Activated CD4-positive, alpha-beta memory T cell treated with anti-CD3 and anti-CD28 coated beads, Interleukin-2, amount 10 ng/mL, durations not matched to agents 7 days and 5 days (primary cell): ENCODE data around the gene FOXG1. TPM values are rescaled to one million over a fixed set of nuclear protein-coding genes. Genes with fewer than 3 reads are reported as not detected.

Source experiments
- CTCF ChIA-PET: fragments of 350-600 bp; sonication (Branson Sonifier 250); formaldehyde crosslinking; loops from one replicate; lab custom pipeline; 2021; ENCODE audit warnings: antibody characterized with exemption, inconsistent platforms; lab: Charles Lee
- POLR2A ChIA-PET: fragments of 350-600 bp; sonication (Branson Sonifier 250); formaldehyde crosslinking; loops from one replicate; lab custom pipeline; 2021; ENCODE audit warnings: antibody characterized with exemption; lab: Charles Lee
- DNase-seq: peaks from one replicate; pipeline ENCODE4 v3.0.0-alpha.2; 2020
- H3K27ac Mint-ChIP-seq: one replicate; pipeline ENCODE4 v1.8.0; 2021; ENCODE audit warnings: mild to moderate bottlenecking, mixed read lengths
- H3K27me3 Mint-ChIP-seq: one replicate; pipeline ENCODE4 v1.8.0; 2021; ENCODE audit warnings: mixed read lengths
- H3K36me3 Mint-ChIP-seq: one replicate; pipeline ENCODE4 v1.8.0; 2021; ENCODE audit warnings: low read depth, mixed read lengths
- H3K4me1 Mint-ChIP-seq: one replicate; pipeline ENCODE4 v1.8.0; 2021; ENCODE audit warnings: mixed read lengths
- H3K4me3 Mint-ChIP-seq: one replicate; pipeline ENCODE4 v1.8.0; 2021; ENCODE audit warnings: mild to moderate bottlenecking, mixed read lengths
- H3K9me3 Mint-ChIP-seq: one replicate; pipeline ENCODE4 v1.8.0; 2021; ENCODE audit warnings: mixed read lengths
- total RNA-seq, 2 experiments: library from RNA; stranded (reverse); gene quantifications; one replicate each; pipeline ENCODE4 v1.2.3, GENCODE V29; 2021

The FOXG1 gene
- total RNA-seq = not detected

GRCh38 chr14:28766469-28766955 is at the start of gene FOXG1:
Gene FOXG1 (plus strand): TSS chr14:28766787. CDS start chr14:28767280, 493 bp downstream.
- peaks cover 3% of the 10 kb centered on the region for H3K9me3 Mint-ChIP-seq
- no peak for DNase-seq
- ChIA-PET POLR2A (no interaction called here), CTCF (no interaction called here)
- H3K4me1 Mint-ChIP-seq = peaks cover 6% of the 10 kb centered on the region
- H3K27me3 Mint-ChIP-seq = peaks cover 49% of the 10 kb centered on the region
- peak within 1 kb of the TSS; percentile 71 for H3K27ac Mint-ChIP-seq
- peaks cover 13% of the 10 kb centered on the region for H3K36me3 Mint-ChIP-seq
- H3K4me3 Mint-ChIP-seq = peak within 1 kb of the TSS; percentile 45

- H3K9me3 Mint-ChIP-seq = peaks cover 18% of the 10 kb centered on the region
- H3K4me1 Mint-ChIP-seq = no peaks in the 10 kb centered on the region
- H3K27me3 Mint-ChIP-seq = no peaks in the 10 kb centered on the region
- H3K36me3 Mint-ChIP-seq = no peaks in the 10 kb centered on the region
- ChIA-PET POLR2A (no interaction called here), CTCF (no interaction called here)
- no peak overlapping the region for H3K27ac Mint-ChIP-seq
- no peak for DNase-seq
- no peak overlapping the region for H3K4me3 Mint-ChIP-seq
Observed at GRCh38 chr14:28719130-28719529, 47.5 kb upstream of the FOXG1 start.

GRCh38 chr14:28731358-28731757 is 35.2 kb upstream of the FOXG1 start:
- no peaks in the 10 kb centered on the region for H3K36me3 Mint-ChIP-seq
- ChIA-PET CTCF (no interaction called here), POLR2A (no interaction called here)
- H3K27ac Mint-ChIP-seq = no peak overlapping the region
- H3K4me3 Mint-ChIP-seq = no peak overlapping the region
- H3K27me3 Mint-ChIP-seq = no peaks in the 10 kb centered on the region
- H3K4me1 Mint-ChIP-seq = no peaks in the 10 kb centered on the region
- H3K9me3 Mint-ChIP-seq = peaks cover 2% of the 10 kb centered on the region
- no peak for DNase-seq

- Mint-ChIP-seq H3K4me3 (no peak overlapping the region), H3K27ac (no peak overlapping the region), H3K9me3 (no peaks in the 10 kb centered on the region), H3K4me1 (no peaks in the 10 kb centered on the region), H3K36me3 (no peaks in the 10 kb centered on the region), H3K27me3 (no peaks in the 10 kb centered on the region)
- DNase-seq = no peak
- POLR2A ChIA-PET = no interaction called here
- CTCF ChIA-PET = no interaction called here
Observed at GRCh38 chr14:28742171-28742846, 24.3 kb upstream of the FOXG1 start.

GRCh38 chr14:28744126-28744525 is 22.5 kb upstream of the FOXG1 start:
- ChIA-PET POLR2A (no interaction called here), CTCF (no interaction called here)
- Mint-ChIP-seq H3K27me3 (no peaks in the 10 kb centered on the region), H3K27ac (no peak overlapping the region), H3K9me3 (no peaks in the 10 kb centered on the region), H3K36me3 (no peaks in the 10 kb centered on the region), H3K4me3 (no peak overlapping the region), H3K4me1 (no peaks in the 10 kb centered on the region)
- DNase-seq = no peak

GRCh38 chr14:28745176-28745575 is 21.4 kb upstream of the FOXG1 start:
- CTCF ChIA-PET = no interaction called here
- Mint-ChIP-seq H3K27me3 (no peaks in the 10 kb centered on the region), H3K36me3 (no peaks in the 10 kb centered on the region), H3K9me3 (no peaks in the 10 kb centered on the region), H3K27ac (no peak overlapping the region), H3K4me1 (no peaks in the 10 kb centered on the region), H3K4me3 (no peak overlapping the region)
- no peak for DNase-seq
- POLR2A ChIA-PET = no interaction called here

GRCh38 chr14:28746247-28746646 is 20.3 kb upstream of the FOXG1 start:
- no peak overlapping the region for H3K27ac Mint-ChIP-seq
- POLR2A ChIA-PET = no interaction called here
- H3K36me3 Mint-ChIP-seq = no peaks in the 10 kb centered on the region
- CTCF ChIA-PET = no interaction called here
- no peak for DNase-seq
- no peak overlapping the region for H3K4me3 Mint-ChIP-seq
- no peaks in the 10 kb centered on the region for H3K9me3 Mint-ChIP-seq
- H3K4me1 Mint-ChIP-seq = no peaks in the 10 kb centered on the region
- H3K27me3 Mint-ChIP-seq = no peaks in the 10 kb centered on the region

GRCh38 chr14:28751467-28752058 is 15.0 kb upstream of the FOXG1 start:
- Mint-ChIP-seq H3K4me3 (no peak overlapping the region), H3K9me3 (no peaks in the 10 kb centered on the region), H3K27me3 (peaks cover 17% of the 10 kb centered on the region), H3K27ac (no peak overlapping the region), H3K36me3 (no peaks in the 10 kb centered on the region), H3K4me1 (no peaks in the 10 kb centered on the region)
- ChIA-PET POLR2A (no interaction called here), CTCF (interaction anchor here (1.5 kb wide), 1 partner anchor 1519 kb away, joined by 4 read pairs; no protein-coding TSS in a partner anchor)
- no peak for DNase-seq

- Mint-ChIP-seq H3K9me3 (no peaks in the 10 kb centered on the region), H3K27ac (no peak overlapping the region), H3K4me3 (no peak overlapping the region), H3K27me3 (peaks cover 38% of the 10 kb centered on the region), H3K36me3 (no peaks in the 10 kb centered on the region), H3K4me1 (no peaks in the 10 kb centered on the region)
- no peak for DNase-seq
- CTCF ChIA-PET = interaction anchor here (0.8 to 1.5 kb wide), 2 partner anchors 31 to 1516 kb away, joined by 4 to 7 read pairs; no protein-coding TSS in a partner anchor
- POLR2A ChIA-PET = no interaction called here
Observed at GRCh38 chr14:28754209-28754985, 12.2 kb upstream of the FOXG1 start.

- peaks cover 47% of the 10 kb centered on the region for H3K27me3 Mint-ChIP-seq
- H3K27ac Mint-ChIP-seq = no peak overlapping the region
- peaks cover 3% of the 10 kb centered on the region for H3K36me3 Mint-ChIP-seq
- peaks cover 3% of the 10 kb centered on the region for H3K9me3 Mint-ChIP-seq
- H3K4me1 Mint-ChIP-seq = no peaks in the 10 kb centered on the region
- ChIA-PET POLR2A (no interaction called here), CTCF (interaction anchor here (0.8 to 1.5 kb wide), 2 partner anchors 32 to 1515 kb away, joined by 4 to 7 read pairs; no protein-coding TSS in a partner anchor)
- H3K4me3 Mint-ChIP-seq = no peak overlapping the region
- no peak for DNase-seq
Observed at GRCh38 chr14:28755198-28755815, 11.3 kb upstream of the FOXG1 start.

- peaks cover 3% of the 10 kb centered on the region for H3K36me3 Mint-ChIP-seq
- DNase-seq = no peak
- ChIA-PET CTCF (interaction anchor here (1.5 kb wide), 1 partner anchor 1515 kb away, joined by 7 read pairs; no protein-coding TSS in a partner anchor), POLR2A (no interaction called here)
- H3K27ac Mint-ChIP-seq = no peak overlapping the region
- peaks cover 51% of the 10 kb centered on the region for H3K27me3 Mint-ChIP-seq
- peaks cover 3% of the 10 kb centered on the region for H3K9me3 Mint-ChIP-seq
- no peak overlapping the region for H3K4me3 Mint-ChIP-seq
- H3K4me1 Mint-ChIP-seq = no peaks in the 10 kb centered on the region
Observed at GRCh38 chr14:28755884-28756268, 10.7 kb upstream of the FOXG1 start.

- no peak for DNase-seq
- ChIA-PET CTCF (no interaction called here), POLR2A (no interaction called here)
- Mint-ChIP-seq H3K27ac (no peak overlapping the region), H3K36me3 (peaks cover 3% of the 10 kb centered on the region), H3K27me3 (peaks cover 56% of the 10 kb centered on the region), H3K4me3 (no peak overlapping the region), H3K9me3 (peaks cover 3% of the 10 kb centered on the region), H3K4me1 (no peaks in the 10 kb centered on the region)
Observed at GRCh38 chr14:28756269-28756883, 10.2 kb upstream of the FOXG1 start.
